Adrenal gland (tissue), 12 donors: ENCODE results near the gene MAPKAP1. TPM values are rescaled to one million over a fixed set of nuclear protein-coding genes. Genes with fewer than 3 reads are reported as not detected.
"Not testable (repeated sequence)": the region's sequence is repeated elsewhere in the genome, so short reads cannot be mapped to it uniquely, and the experiment has no call there.

Source experiments
- DNase-seq, 7 donors: peaks; one replicate each; pipeline ENCODE4 v3.0.0-alpha.2; 2019 to 2020
- H3K27ac ChIP-seq, 5 donors: fragments of 200-600 bp; sonication (generic) in 4 of 5; 1 replicate in 3 of 5; 2 replicates in 2 of 5; pipeline versions ENCODE4 v1.5.1 to v1.8.0; 2016 to 2020; ENCODE audit warnings: mild to moderate bottlenecking in 1 of 5
- H3K27me3 ChIP-seq: fragments of 200-600 bp; 2 replicates; pipeline ENCODE4 v1.8.0; 2021
- H3K36me3 ChIP-seq, 2 donors: fragments of 200-600 bp; replicated peaks in 1 of 2; 1 replicate in 1 of 2; 2 replicates in 1 of 2; pipeline versions ENCODE4 v1.5.1 to v1.8.0; 2018 to 2022
- H3K4me1 ChIP-seq, 2 donors: fragments of 200-600 bp; replicated peaks in 1 of 2; 1 replicate in 1 of 2; 2 replicates in 1 of 2; pipeline versions ENCODE4 v1.5.1 to v1.8.0; 2018 to 2021
- H3K4me3 ChIP-seq, 4 donors: fragments of 200-600 bp; sonication (generic) in 3 of 4; one replicate each; pipeline ENCODE4 v1.5.1; 2016 to 2018
- H3K9me3 ChIP-seq, 3 donors: fragments of 200-600 bp; sonication (generic) in 1 of 3; replicated peaks in 1 of 3; 1 replicate in 2 of 3; 2 replicates in 1 of 3; pipeline versions ENCODE4 v1.5.1 to v1.8.0; 2016 to 2021
- POLR2A ChIP-seq, 2 donors: fragments of 450-650 bp; IDR thresholded peaks; one replicate each; pipeline ENCODE4 v1.6.1; 2017; ENCODE audit warnings: antibody characterized with exemption in 2 of 2, mild to moderate bottlenecking in 2 of 2, moderate library complexity in 1 of 2
- WGBS, 4 donors: extraction: QIAGEN DNeasy Blood & Tissue Kit in 2 of 4; methylation state at CpG; one replicate each; pipeline versions ENCODE4 v1.1.5 to v1.1.7; 2013 to 2017; 5-methylcytosine and 5-hydroxymethylcytosine counted together
- intact Hi-C, 2 donors: fragments of 100-400 bp; cut with DNase I; formaldehyde crosslinking; loops; one replicate each; pipeline versions ENCODE4 v1.14.1 to v1.15.0; 2022 to 2023
- polyA plus RNA-seq, 3 donors: library from polyadenylated mRNA; stranded (reverse); fragments of 200-250 nt in 2 of 3; fragments of 350-450 nt in 1 of 3; fragmentation: Illumina TruSeq in 1 of 3; extraction: RNeasy Lipid Tissue Mini Kit (QIAGEN cat#74804) in 1 of 3; gene quantifications; one replicate each; pipeline ENCODE4 v1.2.3, GENCODE V29; 2013 to 2014
- total RNA-seq, 9 donors: library from RNA; depleted of rRNA in 4 of 9; stranded (reverse); fragments of >200 nt in 4 of 9; fragments of 120-200 nt in 1 of 9; fragmentation: NEBNext Ultra II Directional in 1 of 9; extraction: Animal tissue kit (Norgen Biotek cat#: 25700) in 1 of 9; gene quantifications; one replicate each; pipeline versions ENCODE4 v1.1.0 to v1.2.4, GENCODE V29; 2013 to 2023
- TF ChIP-seq, protein P1 (sequence below), 6 experiments: fragments of 450-650 bp in 4 of 6; fragments of 200-600 bp in 2 of 6; sonication (generic) in 1 of 6; IDR thresholded peaks; 1 replicate in 5 of 6; 2 replicates in 1 of 6; pipeline versions ENCODE4 v1.5.1 to v1.8.0; 2016 to 2021; ENCODE audit warnings: antibody characterized with exemption in 6 of 6, mild to moderate bottlenecking in 2 of 6, moderate library complexity in 1 of 6
- donor health status: healthy with polysubstance abuse.
- donor health status: Bipolar disorder and iron deficiency.
- donor health status: DM: yes; HTN: yes; CAD: no.
- donor health status: DM: no; HTN: no; CAD: no.
- donor health status: DM: no; HTN: no; CAD: no.
- donor health status: DM: yes; HTN: yes; CAD: no.

The MAPKAP1 gene
- total and polyA plus RNA-seq, 12 donors, result 72.2 to 156 (median 94.9) TPM

DNA sequence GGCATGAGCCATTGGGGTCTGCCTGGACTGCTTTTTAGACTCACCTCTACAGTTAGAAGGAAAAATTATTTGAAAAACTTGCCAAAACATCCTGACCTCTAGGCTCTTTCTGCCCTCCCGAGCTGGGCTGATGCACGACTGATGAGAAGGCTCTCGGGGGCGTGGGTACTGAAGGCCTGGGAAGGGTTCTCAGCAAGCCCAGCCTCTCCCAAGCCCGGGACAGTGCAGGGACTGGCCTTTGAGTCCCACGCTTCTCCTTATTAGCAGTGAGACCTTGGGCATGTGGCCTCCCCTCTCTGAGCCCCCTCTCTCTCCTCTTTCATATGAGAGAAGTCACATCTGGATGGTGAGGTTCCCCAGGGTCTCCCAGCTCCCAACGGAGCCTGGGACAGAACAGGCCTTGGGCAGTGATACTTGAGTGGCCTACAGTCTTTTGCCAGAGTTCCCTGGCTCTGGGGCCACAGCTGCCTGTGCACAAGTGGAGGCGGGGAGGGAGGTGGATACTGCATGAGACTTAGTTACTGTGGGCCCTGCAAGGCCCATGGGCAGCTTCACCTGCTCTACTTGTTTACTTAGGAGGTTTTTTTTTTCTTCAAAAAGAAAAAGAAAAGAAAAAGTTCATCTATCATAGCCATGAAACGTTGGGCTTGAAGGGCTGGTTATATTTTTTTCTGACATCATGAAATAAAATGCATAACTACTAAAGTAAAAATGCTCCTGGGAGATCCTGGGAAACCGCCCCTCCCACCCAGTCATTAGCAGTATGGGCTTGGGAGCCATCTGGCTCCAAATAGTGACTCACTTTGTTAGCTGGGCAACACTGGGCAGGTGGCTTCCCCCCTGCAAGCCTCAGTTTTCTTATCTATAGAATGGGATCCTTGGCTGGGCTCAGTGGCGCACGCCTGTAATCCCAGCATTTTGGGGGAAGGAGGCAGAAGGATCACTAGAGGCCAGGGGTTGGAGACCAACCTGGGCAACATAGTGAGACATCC is 306.0 kb downstream of the MAPKAP1 start:
- Histone ChIP-seq H3K4me3 (no peak overlapping the region), H3K36me3 (no peaks in the 10 kb centered on the region), H3K27me3 (no peaks in the 10 kb centered on the region), H3K9me3 (no peaks in the 10 kb centered on the region), H3K27ac (no peak overlapping the region), H3K4me1 (no peaks in the 10 kb centered on the region)
- TF ChIP-seq, protein P1, sequence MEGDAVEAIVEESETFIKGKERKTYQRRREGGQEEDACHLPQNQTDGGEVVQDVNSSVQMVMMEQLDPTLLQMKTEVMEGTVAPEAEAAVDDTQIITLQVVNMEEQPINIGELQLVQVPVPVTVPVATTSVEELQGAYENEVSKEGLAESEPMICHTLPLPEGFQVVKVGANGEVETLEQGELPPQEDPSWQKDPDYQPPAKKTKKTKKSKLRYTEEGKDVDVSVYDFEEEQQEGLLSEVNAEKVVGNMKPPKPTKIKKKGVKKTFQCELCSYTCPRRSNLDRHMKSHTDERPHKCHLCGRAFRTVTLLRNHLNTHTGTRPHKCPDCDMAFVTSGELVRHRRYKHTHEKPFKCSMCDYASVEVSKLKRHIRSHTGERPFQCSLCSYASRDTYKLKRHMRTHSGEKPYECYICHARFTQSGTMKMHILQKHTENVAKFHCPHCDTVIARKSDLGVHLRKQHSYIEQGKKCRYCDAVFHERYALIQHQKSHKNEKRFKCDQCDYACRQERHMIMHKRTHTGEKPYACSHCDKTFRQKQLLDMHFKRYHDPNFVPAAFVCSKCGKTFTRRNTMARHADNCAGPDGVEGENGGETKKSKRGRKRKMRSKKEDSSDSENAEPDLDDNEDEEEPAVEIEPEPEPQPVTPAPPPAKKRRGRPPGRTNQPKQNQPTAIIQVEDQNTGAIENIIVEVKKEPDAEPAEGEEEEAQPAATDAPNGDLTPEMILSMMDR (IDR thresholded peaks at IDR 0.05), result no peak
- no peak for TF ChIP-seq POLR2A (IDR thresholded peaks at IDR 0.05)
- 80 to 87% (median 82%) methylated on average over 11 to 12 of the region's 12 CpGs for WGBS, 4 donors
- intact Hi-C loops, result loop anchor here in 1 of 2 donors (10.0 kb wide), 1 partner anchor 234 kb away; no protein-coding TSS in a partner anchor
- DNase-seq, result no peak

- not testable (repeated sequence) for H3K4me1 ChIP-seq, H3K4me3 ChIP-seq, DNase-seq, H3K36me3 ChIP-seq, H3K27ac ChIP-seq, H3K27me3 ChIP-seq, H3K9me3 ChIP-seq
- WGBS, 4 donors, result 90 to 96% (median 94%) methylated on average over 8 of the region's 8 CpGs
- intact Hi-C loops, result loop anchor here in 1 of 2 donors (10.0 kb wide), 1 partner anchor 235 kb away; no protein-coding TSS in a partner anchor
Measured at GRCh38 chr9:125400232-125400631, 306.8 kb downstream of the MAPKAP1 start.

DNA sequence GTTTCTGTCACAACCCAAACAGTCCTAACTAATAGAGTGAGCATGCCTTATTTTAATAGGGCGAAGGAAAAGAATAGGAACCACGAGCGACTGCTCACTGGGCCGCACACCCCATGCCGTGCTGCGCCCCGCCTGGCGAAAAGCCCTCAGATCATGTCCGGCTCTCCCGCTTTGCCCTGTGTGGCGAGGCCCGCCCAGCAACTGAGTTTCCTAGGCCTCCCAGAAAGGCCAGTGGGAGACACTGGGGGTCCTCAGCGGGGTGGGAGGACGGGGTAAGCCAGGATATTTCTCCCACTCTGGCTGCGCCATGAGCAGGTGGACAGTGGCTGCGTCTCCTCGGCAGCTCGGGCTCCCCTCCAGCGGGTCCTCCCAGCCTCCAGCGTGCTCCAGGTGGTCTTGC is 307.3 kb downstream of the MAPKAP1 start:
- Histone ChIP-seq H3K27me3 (no peaks in the 10 kb centered on the region), H3K4me3 (no peak overlapping the region), H3K9me3 (no peaks in the 10 kb centered on the region), H3K4me1 (no peaks in the 10 kb centered on the region), H3K27ac (no peak overlapping the region), H3K36me3 (no peaks in the 10 kb centered on the region)
- no peak for DNase-seq
- intact Hi-C loops, result loop anchor here in 1 of 2 donors (10.0 kb wide), 1 partner anchor 235 kb away; no protein-coding TSS in a partner anchor
- 94 to 96% (median 96%) methylated on average over 18 to 20 of the region's 20 CpGs for WGBS, 4 donors
- TF ChIP-seq, protein P1 (IDR thresholded peaks at IDR 0.05), result no peak
- no peak for TF ChIP-seq POLR2A (IDR thresholded peaks at IDR 0.05)

DNA sequence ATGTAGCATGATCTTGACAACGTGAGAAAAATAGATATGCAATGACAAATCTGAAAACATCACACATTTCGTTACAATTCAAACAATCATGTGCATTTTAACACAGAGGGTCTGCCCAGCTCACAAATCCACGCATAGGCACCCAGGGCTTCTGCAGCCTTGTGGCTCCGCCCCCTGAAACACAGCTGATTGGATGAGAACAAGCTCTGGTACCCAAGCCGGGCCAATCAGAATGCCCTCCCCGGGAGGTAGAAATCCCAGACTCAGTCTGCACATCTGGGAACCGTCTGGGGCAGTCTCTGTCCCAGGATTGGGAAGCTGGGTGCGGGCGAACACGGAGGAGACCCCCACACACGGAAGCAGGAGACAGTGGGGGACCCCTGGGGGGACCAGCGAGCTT is 307.8 kb downstream of the MAPKAP1 start:
- Histone ChIP-seq H3K9me3 (no peaks in the 10 kb centered on the region), H3K27me3 (no peaks in the 10 kb centered on the region), H3K4me1 (no peaks in the 10 kb centered on the region), H3K4me3 (no peak overlapping the region), H3K27ac (no peak overlapping the region), H3K36me3 (no peaks in the 10 kb centered on the region)
- intact Hi-C loops, result no loop called here
- no peak for DNase-seq
- TF ChIP-seq, protein P1 (IDR thresholded peaks at IDR 0.05), result no peak
- WGBS, 4 donors, result 89 to 97% (median 93%) methylated on average over 10 to 12 of the region's 12 CpGs
